ENCODE results near the gene GLUD1.
"Not testable (repeated sequence)": the region's sequence is repeated elsewhere in the genome, so short reads cannot be mapped to it uniquely, and the experiment has no call there.

GLUD1 gene

GRCh38 chr10:87054373-87055295 lies 40.0 kb downstream of the GLUD1 start:
- intact Hi-C loops (cut with DNase I; ENCODE audit: low total_unique reads) = no loop called here
- Histone ChIP-seq H3K27me3 (no peaks in the 10 kb centered on the region), H3K4me1 (no peaks in the 10 kb centered on the region), H3K9me3 (no peaks in the 10 kb centered on the region), H3K36me3 (peaks cover 67 to 98% (median 77%) of the 10 kb centered on the region in 3 donors), H3K4me3 (no peak overlapping the region), H3K27ac (no peak overlapping the region)
- TF ChIP-seq CTCF (IDR thresholded peaks at IDR 0.05) = no peak
- no peak for DNase-seq

- TF ChIP-seq CTCF (IDR thresholded peaks at IDR 0.05) = no peak
- peak overlapping the region; percentile 16 to 29 for H3K27ac ChIP-seq
- no peaks in the 10 kb centered on the region for H3K9me3 ChIP-seq
- no peak overlapping the region for H3K4me3 ChIP-seq
- H3K36me3 ChIP-seq = peaks cover 65 to 98% (median 74%) of the 10 kb centered on the region in 3 donors
- intact Hi-C loops (cut with DNase I; ENCODE audit: low total_unique reads) = no loop called here
- no peak for DNase-seq
- no peaks in the 10 kb centered on the region for H3K4me1 ChIP-seq
- H3K27me3 ChIP-seq = no peaks in the 10 kb centered on the region
Measured at GRCh38 chr10:87053577-87054181, 41.0 kb downstream of the GLUD1 start.

- Histone ChIP-seq H3K36me3 (peaks cover 65 to 98% (median 74%) of the 10 kb centered on the region in 3 donors), H3K27me3 (no peaks in the 10 kb centered on the region), H3K9me3 (no peaks in the 10 kb centered on the region), H3K27ac (peak overlapping the region in 1 of 2 donors; percentile 16), H3K4me3 (no peak overlapping the region), H3K4me1 (no peaks in the 10 kb centered on the region)
- intact Hi-C loops (cut with DNase I; ENCODE audit: low total_unique reads) = no loop called here
- DNase-seq = peak; percentile 62 to 72
- TF ChIP-seq CTCF (IDR thresholded peaks at IDR 0.05) = no peak
Measured at GRCh38 chr10:87053111-87053510, 41.5 kb downstream of the GLUD1 start.

- peaks cover 30 to 52% (median 34%) of the 10 kb centered on the region in 3 donors for H3K36me3 ChIP-seq
- TF ChIP-seq CTCF (IDR thresholded peaks at IDR 0.05) = no peak
- no peak for DNase-seq
- no peaks in the 10 kb centered on the region for H3K4me1 ChIP-seq
- no peak overlapping the region for H3K4me3 ChIP-seq
- intact Hi-C loops (cut with DNase I; ENCODE audit: low total_unique reads) = no loop called here
- H3K27me3 ChIP-seq = no peaks in the 10 kb centered on the region
- no peaks in the 10 kb centered on the region for H3K9me3 ChIP-seq
- no peak overlapping the region for H3K27ac ChIP-seq
Measured at GRCh38 chr10:87045434-87045938, 49.2 kb downstream of the GLUD1 start.

GRCh38 chr10:87043579-87043978 lies 51.1 kb downstream of the GLUD1 start:
- H3K27ac ChIP-seq; intact Hi-C loops (cut with DNase I; ENCODE audit: low total_unique reads); H3K4me3 ChIP-seq; H3K4me1 ChIP-seq; DNase-seq; H3K27me3 ChIP-seq: not testable (repeated sequence)
- Histone ChIP-seq H3K36me3 (peaks cover 19 to 34% (median 19%) of the 10 kb centered on the region in 3 donors), H3K9me3 (peaks cover 0 to 10% (median 6%) of the 10 kb centered on the region in 3 donors)

- no peaks in the 10 kb centered on the region for H3K4me1 ChIP-seq
- H3K27ac ChIP-seq = no peak overlapping the region
- H3K4me3 ChIP-seq = no peak overlapping the region
- intact Hi-C loops (cut with DNase I; ENCODE audit: low total_unique reads) = no loop called here
- H3K9me3 ChIP-seq = peaks cover 0 to 17% (median 10%) of the 10 kb centered on the region in 3 donors
- H3K27me3 ChIP-seq = no peaks in the 10 kb centered on the region
- H3K36me3 ChIP-seq = peaks cover 0 to 4% (median 0%) of the 10 kb centered on the region in 3 donors
- TF ChIP-seq CTCF (IDR thresholded peaks at IDR 0.05) = no peak
- no peak for DNase-seq
Measured at GRCh38 chr10:87038786-87039185, 55.9 kb downstream of the GLUD1 start.

Measured in tibial artery (tissue), 4 donors.